ENCODE data around the gene LSM3.
"Not testable (repeated sequence)": the region's sequence is repeated elsewhere in the genome, so short reads cannot be mapped to it uniquely, and the experiment has no call there.

LSM3 gene

GRCh38 chr3:14213066-14213774, 34.6 kb downstream of the LSM3 start:
- in situ Hi-C loops (cut with HindIII; ENCODE audit: low sequenced_read_pairs): loop anchor here (5.0 kb wide), 2 partner anchors 81 to 264 kb away; no protein-coding TSS in a partner anchor

- in situ Hi-C loops (cut with HindIII; ENCODE audit: low sequenced_read_pairs): loop anchor here (5.0 kb wide), 2 partner anchors 82 to 263 kb away; no protein-coding TSS in a partner anchor
Measured at GRCh38 chr3:14214764-14215163, 36.1 kb downstream of the LSM3 start.

- in situ Hi-C loops (cut with HindIII; ENCODE audit: low sequenced_read_pairs): no loop called here
Measured at GRCh38 chr3:14216257-14217048, 37.8 kb downstream of the LSM3 start.

- in situ Hi-C loops (cut with HindIII; ENCODE audit: low sequenced_read_pairs): no loop called here
Measured at GRCh38 chr3:14218355-14218754, 39.7 kb downstream of the LSM3 start.

DNA sequence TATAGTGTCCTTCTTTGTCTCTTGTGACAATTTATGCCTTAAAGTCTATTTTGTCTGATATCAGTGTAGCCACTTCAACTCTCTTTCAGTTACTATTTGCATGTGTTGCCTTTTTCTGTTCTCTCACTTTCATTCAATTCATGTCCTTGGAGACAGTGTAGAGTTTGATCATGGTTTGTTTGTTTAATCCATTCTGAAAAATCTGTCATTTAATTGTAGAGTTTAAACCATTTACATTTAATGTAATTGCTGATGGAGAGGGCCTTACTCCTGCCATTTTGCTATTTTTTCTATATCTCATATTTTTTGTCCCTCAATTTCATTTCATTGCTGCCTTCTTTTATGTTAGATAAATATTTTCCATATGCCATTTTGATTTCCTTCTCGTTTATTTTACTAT, 42.3 kb downstream of the LSM3 start:
- in situ Hi-C loops (cut with HindIII; ENCODE audit: low sequenced_read_pairs): no loop called here

GRCh38 chr3:14221902-14222301, 43.3 kb downstream of the LSM3 start:
- in situ Hi-C loops (cut with HindIII; ENCODE audit: low sequenced_read_pairs): no loop called here

- in situ Hi-C loops (cut with HindIII; ENCODE audit: low sequenced_read_pairs): no loop called here
Measured at GRCh38 chr3:14222457-14222856, 43.8 kb downstream of the LSM3 start.

DNA sequence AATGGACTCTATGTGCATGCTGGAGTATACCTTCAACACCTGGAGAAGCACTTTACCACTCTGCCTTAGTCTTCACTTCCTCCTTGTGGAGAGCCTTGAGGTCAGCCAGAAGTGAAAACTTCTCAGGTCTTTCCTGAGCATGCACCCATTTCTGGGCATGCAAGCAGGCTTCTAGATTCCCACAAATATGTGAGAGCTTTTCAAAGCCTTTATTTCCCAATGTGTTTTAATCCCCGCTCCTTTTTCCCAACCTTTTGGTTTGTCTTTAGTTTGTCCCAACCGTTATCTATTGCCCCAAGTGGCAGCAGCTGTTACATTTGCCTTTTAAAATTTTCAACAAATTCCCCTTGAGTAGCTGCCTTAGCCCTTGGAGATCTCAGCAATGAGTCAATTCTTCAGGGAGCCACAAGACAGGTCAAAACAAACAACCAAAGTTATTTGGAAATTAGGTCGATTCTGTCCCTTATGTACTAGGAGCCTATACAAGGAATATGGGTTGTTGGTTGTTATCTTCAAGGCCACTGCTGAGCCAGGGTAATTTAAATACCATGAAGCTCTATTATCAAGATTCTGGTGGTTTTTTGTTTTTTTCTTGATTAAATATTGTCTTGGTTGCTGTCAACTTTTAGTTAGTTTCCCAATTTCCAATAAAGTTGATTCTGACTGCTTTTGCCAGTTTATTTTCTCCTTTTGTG, 44.4 kb downstream of the LSM3 start:
- in situ Hi-C loops (cut with HindIII; ENCODE audit: low sequenced_read_pairs): no loop called here

- in situ Hi-C loops (cut with HindIII; ENCODE audit: low sequenced_read_pairs): no loop called here
Measured at GRCh38 chr3:14223595-14223994, 45.0 kb downstream of the LSM3 start.

- in situ Hi-C loops (cut with HindIII; ENCODE audit: low sequenced_read_pairs): no loop called here
Measured at GRCh38 chr3:14224895-14225294, 46.3 kb downstream of the LSM3 start.

- in situ Hi-C loops (cut with HindIII; ENCODE audit: low sequenced_read_pairs): no loop called here
Measured at GRCh38 chr3:14225421-14225820, 46.8 kb downstream of the LSM3 start.

GRCh38 chr3:14226351-14226750, 47.7 kb downstream of the LSM3 start:
- in situ Hi-C loops (cut with HindIII; ENCODE audit: low sequenced_read_pairs): not testable (repeated sequence)

- in situ Hi-C loops (cut with HindIII; ENCODE audit: low sequenced_read_pairs): no loop called here
Measured at GRCh38 chr3:14227856-14228255, 49.2 kb downstream of the LSM3 start.

DNA sequence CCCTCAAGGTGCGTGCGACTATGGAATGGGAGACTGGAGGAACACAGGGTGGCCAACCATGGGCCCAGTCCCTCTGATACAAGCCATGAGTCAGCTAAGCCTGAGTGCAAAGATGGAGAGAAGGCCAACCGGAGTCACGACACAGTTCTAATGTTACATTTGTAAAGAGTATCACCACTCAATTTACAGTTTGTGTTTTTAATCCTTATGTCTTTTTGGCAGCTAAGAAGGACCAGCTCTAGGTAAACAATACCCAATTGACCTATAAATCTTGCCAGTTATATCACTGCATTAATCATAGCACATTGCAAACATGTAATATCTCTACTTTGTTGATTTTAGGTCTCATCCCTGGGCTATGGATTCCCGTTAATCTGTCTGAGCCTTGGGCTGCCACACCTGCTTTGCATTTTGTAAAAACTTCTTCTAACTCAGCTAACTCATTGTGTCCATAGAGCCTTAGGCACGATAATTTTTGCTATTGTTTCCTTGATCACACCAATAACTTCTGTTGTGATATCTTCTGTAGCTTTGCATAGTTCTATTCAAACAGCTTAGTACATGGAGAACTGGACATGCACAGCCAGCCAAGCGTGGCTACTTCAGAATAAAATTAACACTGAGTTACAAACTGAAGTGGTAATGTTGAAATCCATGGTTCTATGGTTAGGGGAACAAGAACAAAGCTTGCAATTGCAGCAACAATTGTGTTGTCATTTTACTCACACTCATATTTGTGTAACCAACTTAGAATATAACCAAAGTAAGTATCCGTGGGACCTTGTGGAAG, 50.3 kb downstream of the LSM3 start:
- in situ Hi-C loops (cut with HindIII; ENCODE audit: low sequenced_read_pairs): no loop called here

- in situ Hi-C loops (cut with HindIII; ENCODE audit: low sequenced_read_pairs): not testable (repeated sequence)
Measured at GRCh38 chr3:14229695-14230094, 51.1 kb downstream of the LSM3 start.

DNA sequence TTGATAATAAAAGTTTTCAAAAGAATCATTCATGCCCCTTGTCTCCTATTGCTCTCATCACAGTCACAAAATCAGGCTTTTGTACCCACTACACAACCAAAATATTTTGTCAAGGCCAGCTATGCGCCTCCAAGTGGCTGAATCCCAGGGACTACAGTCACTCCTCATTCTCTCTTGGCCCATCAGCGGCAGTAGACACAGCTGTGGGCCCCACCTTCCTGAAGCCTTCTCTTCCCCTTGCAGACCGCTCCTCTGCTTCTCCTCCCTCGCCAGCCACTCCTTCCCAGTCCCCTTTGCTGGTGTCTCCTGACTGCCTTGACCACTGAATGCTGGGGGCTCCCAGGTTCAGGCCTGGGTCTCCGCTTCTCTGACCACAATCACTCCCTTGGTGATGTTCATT, 52.1 kb downstream of the LSM3 start:
- in situ Hi-C loops (cut with HindIII; ENCODE audit: low sequenced_read_pairs): no loop called here

DNA sequence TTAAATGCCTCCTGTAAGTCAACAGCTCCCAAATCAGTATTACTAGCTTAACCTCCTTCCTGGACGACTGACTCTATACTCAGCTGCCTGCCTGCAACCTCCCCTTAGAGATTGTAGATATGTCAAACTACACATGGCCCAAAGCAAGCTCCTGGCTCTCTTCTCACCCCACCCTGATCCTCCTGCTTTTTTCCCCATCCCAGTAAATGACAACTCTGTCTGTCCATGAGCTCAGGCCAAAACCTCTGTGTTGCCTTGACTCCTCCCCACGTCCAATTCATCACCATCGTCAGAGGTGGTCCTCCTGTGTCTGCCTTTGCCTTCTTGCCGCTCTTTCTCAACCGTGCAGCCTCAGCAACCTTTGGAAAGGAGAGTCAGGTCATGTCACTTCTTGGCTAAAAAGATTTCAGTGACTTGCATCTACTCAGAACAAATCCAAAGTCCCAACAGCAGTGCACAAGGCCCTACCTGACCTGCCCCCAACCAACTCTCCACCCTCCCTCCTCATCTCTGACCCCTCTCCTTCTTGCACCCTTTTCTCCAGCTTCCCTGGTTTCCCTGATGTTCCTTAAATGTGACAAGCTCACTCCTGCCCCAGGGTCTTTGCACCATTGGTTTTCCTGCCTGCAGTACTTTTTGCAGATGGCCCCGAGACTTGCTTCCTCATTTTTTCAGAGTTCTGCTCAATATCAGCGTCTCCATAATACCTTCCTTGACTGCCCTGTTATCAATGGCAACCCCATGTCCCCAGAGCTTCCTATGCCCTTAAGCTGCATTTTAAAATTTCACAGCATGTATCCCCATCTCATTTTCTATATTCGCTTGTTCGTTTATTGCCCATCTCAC, 52.8 kb downstream of the LSM3 start:
- in situ Hi-C loops (cut with HindIII; ENCODE audit: low sequenced_read_pairs): no loop called here

DNA sequence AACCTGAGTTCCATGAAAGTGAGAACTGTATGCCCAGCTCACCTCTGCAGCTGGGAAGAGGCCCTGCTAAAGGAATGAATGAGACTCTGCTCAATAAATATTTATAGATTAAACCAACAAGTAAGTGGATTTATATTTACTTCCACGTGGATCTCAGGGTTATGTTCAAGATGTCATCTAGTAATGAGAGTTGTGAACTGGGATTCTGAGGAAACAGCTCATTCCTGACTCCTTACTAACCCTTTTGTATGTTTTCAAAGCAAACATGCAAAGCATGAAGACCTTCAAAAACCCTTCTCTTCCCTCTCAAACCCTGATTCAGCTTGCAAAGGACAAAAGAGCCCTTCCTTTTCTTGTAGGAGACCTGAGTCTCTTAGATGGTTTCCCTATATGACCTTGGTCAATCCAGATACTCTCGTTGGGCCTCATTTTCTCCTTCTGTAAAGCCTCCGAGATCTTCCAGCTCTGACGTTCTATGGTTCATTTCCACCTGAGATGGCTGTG, 53.4 kb downstream of the LSM3 start:
- in situ Hi-C loops (cut with HindIII; ENCODE audit: low sequenced_read_pairs): no loop called here

- in situ Hi-C loops (cut with HindIII; ENCODE audit: low sequenced_read_pairs): no loop called here
Measured at GRCh38 chr3:14234251-14235002, 55.8 kb downstream of the LSM3 start.
